ENCODE data around the gene TRIM17.

Gene TRIM17

GRCh38 chr1:228416217-228416933, at the start of gene TRIM17:
TSS of gene TRIM17 (minus strand) at chr1:228416861. CDS start at chr1:228415072, 1,789 bp downstream.
- peak; percentile 60 for DNase-seq (ENCODE audit: low read depth)

- no peak for DNase-seq (ENCODE audit: low read depth)
Observed at GRCh38 chr1:228465571-228466146, 49.0 kb upstream of the TRIM17 start.

DNA sequence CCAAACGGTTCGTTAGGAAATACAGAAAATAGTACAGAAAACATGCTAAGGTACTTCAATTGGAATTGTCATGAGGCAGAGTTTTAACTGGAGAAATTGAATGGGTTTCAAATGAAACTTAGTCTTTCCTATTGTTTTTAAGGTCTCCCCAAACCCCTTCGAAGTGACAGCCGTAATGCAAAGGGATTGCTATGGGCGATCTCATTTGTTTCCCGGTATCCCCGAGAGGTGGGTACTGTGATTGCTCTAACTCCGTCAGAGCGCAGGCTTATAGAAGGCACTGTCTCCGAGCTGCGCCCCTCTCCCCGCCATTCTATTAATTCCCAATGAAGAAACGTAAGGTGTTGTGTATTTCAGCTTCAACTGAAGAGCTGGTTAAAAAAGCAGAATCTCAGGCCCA, 48.5 kb upstream of the TRIM17 start:
- DNase-seq (ENCODE audit: low read depth) = no peak

DNA sequence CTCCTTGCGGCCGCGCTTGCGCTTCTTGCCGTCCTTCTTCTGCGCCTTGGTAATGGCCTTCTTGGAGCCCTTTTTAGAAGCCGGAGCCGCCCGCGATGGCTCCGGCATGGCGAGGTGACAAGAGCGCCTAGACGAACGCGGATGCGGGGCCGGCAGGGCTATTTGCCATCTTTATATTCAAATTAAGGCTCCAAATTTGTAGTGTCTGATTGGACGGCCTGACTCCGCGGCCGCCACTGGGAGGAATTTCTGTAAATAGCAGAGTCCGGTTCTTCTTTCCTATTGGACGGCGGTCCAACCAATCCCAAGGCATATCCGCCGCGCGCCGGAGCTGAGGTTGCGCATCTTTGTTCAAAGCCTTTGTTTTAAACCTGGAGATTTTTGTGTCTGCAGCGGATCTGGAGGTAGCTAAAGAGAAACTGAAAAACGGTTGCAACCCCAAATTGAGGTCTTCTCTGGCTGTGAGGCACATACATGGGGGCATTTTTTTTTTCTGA, 47.9 kb upstream of the TRIM17 start:
- DNase-seq (ENCODE audit: low read depth) = peak; percentile 77

DNA sequence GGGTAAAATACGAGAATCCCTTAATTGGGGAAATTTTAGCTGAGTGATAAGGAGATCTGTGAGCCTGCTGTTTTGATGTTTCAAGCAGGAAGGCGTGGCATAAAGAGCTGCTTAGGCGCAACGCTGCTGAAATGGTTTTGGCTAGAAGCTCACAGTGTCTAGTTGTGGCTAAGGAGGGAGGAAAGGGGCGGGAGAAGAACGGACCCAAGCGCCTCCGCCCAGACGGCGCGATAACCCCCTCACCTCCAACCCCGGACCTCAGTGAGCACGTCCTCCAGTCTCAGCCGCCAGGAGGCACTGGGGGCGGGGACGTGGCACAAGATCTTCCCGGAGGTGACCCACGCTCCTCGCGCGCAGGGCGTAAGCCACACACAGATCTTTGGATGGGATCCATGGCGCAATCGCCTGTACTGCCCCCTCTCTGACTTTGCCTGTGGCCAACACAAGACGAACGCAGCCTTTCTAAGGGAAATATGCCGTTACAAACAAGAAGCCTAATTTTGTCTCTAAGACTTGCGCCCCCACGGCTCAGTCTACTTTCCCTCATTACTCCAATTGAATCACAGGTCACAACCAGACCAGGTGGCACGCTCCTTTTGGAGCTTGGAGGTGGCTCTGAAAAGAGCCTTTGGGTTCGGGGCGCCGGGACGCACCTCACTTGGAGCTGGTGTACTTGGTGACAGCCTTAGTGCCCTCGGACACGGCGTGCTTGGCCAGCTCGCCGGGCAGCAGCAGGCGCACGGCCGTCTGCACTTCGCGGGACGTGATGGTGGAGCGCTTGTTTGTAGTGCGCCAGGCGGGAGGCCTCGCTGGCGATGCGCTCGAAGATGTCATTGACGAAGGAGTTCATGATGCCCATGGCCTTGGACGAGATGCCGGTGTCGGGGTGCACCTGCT, 47.1 kb upstream of the TRIM17 start:
- DNase-seq (ENCODE audit: low read depth) = peak; percentile 20

DNA sequence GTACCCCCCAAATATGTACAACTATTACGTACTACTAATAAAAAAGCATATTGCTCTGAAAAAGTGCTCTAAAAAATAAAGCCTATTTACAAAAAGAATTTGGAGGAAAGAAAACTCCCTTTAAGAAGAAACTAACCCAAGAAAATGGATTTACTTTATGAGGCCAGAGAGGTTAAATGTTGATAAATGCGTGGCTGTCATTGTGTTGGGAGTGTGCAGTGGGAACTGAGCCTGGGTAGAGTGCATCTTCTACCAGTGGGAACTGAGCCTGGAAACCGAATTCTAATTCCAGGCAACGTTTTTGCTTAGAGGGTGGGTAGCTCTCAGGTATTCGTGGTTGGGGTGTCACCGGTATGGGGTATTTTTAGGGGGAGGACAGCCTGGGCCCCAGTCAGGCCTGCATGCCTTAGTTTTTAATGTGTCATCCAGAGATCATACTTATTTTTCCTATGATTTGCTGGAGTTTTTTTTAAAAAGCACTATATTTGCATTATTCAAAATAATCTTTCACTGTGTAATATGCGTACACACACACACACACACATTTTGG, 46.4 kb upstream of the TRIM17 start:
- no peak for DNase-seq (ENCODE audit: low read depth)

- DNase-seq (ENCODE audit: low read depth) = no peak
Observed at GRCh38 chr1:228462560-228462959, 45.9 kb upstream of the TRIM17 start.

GRCh38 chr1:228460821-228461220, 44.2 kb upstream of the TRIM17 start:
- no peak for DNase-seq (ENCODE audit: low read depth)

DNA sequence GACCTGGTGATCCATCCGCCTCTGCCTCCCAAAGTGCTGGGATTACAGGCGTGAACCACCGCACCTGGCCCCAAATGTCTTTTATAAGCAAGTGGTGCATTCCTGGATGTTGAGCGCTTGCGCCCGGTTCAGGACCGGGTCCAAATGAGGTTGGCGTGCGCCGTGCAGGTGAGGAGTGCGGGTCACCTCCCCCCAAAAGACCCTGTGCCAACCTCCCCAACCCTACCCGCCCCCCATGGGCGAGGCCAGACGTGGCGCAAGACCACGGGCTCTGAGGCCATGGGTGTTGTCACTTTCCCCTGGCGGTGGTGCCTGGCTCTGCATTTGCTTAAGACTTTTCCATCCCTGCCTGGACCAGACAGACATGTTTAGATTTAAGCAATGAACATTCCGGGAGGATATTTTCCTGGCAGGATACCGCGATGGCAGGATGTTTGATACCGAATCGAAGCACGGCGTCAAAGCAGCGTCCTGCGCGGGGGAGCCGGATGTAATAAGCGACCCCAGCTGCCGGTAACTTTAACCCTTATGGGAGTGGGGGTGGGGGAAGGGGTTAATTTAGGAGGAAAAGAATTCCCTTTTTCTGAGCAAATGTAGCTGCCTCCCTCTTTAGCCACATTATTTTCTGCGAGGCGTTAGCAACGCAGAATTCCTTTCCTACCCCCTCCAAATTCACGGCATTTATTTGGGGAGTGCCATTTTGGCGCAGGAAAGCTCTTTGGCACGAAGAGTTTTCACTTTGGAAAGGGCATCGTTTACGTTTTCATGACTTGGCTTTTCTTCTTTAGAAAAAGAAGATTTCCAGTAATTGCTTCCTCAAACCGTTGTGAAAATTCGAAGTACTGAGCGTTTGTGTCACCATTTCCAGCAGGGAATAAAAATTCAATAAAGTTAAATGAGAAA, 42.7 kb upstream of the TRIM17 start:
- DNase-seq (ENCODE audit: low read depth) = peak; percentile 78

- peak; percentile 99 for DNase-seq (ENCODE audit: low read depth)
Observed at GRCh38 chr1:228457396-228458176, 40.9 kb upstream of the TRIM17 start.

DNA sequence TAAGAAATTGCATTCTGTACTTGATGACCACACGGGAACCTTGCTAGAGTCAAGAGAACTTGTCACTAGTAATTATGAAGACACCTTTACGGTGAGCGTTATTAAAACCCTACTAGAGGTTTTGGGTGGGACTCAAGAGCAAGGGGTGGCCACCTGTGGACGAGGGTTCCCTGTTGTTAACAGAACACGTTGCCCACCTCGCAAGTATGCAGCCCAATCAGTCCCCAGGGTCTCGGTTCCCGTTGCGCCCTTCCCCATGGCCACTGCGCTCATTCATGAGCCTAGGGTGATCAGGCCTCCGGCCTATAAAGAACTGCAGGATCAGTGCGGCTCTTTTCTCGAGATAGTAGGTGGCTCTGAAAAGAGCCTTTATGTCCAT, 40.3 kb upstream of the TRIM17 start:
- no peak for DNase-seq (ENCODE audit: low read depth)

DNA sequence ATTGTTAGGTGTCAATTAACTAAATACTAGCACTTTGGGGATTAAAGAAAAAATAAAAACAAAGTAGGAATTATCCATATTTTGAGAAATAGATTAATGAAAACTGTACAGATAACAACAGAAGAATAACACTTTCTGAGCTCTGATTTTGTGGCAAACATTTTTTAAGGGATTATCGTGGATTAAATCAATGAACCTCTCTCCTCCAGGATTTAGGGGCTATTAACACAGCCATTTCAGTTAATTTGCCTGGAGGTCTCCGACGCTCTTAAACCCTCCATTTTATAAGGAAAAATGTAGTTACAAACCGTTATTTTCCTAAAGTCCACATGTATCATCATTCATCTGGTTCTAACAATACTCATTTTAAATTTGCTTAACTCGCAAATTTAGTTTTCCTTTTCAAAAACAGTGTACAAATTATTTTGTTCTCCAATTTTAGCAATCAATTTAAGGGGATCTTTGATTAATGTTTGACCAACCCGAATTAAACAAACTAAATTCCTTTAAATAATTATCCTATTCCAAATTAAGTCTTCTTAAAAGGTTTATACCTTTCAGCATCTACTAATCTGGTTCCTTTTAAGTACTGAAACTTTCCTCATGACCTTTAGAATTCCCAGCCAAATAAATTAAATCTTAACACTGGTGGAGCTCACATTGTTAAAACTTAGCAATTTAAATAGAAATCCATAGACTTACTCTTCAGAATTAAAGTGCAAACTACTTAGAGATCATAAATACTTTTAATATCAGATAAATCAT, 39.8 kb upstream of the TRIM17 start:
- DNase-seq (ENCODE audit: low read depth) = no peak

DNA sequence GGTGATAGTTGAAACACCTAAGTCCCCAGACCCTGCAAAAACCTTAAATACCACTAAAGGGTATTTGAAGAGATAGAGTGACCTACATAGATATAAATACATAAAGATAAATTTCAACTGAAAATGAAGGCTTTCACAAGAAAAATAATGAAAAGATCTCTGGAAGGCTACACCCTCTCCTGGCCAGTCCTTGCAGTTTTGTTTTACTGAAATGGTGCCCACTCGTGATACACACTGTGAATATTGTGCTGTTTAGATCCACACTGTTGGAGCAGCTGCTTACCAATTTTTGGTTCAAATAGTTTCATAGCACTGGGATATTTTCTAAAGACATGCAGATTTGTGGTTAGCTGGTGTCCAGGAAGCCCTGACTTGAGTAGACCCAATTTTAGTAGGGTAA, 39.1 kb upstream of the TRIM17 start:
- peak; percentile 51 for DNase-seq (ENCODE audit: low read depth)

- DNase-seq (ENCODE audit: low read depth) = peak; percentile 66
Observed at GRCh38 chr1:228454238-228454637, 37.6 kb upstream of the TRIM17 start.

DNA sequence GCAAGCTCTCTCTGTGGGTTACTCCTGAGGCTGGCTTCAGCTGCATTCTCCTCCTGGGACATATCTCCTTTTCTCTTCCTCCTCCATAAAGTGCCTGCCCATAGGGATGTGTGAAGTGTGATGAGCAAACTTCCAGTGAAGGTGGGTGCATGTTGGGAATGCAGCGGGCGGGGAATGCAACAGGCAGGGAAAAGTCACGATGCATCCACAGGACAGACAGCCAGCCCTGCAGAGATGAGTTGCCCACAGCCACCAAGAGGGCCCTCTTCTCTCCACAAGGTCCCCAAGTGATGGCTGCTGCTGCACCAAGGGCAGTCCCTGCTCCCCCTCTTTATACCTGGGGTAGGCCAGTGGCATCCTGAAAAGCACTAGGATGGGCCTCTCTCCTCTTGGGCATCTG, 37.0 kb upstream of the TRIM17 start:
- no peak for DNase-seq (ENCODE audit: low read depth)

- no peak for DNase-seq (ENCODE audit: low read depth)
Observed at GRCh38 chr1:228453022-228453560, 36.4 kb upstream of the TRIM17 start.

GRCh38 chr1:228452194-228453021, 35.7 kb upstream of the TRIM17 start:
- peak; percentile 71 for DNase-seq (ENCODE audit: low read depth)

DNA sequence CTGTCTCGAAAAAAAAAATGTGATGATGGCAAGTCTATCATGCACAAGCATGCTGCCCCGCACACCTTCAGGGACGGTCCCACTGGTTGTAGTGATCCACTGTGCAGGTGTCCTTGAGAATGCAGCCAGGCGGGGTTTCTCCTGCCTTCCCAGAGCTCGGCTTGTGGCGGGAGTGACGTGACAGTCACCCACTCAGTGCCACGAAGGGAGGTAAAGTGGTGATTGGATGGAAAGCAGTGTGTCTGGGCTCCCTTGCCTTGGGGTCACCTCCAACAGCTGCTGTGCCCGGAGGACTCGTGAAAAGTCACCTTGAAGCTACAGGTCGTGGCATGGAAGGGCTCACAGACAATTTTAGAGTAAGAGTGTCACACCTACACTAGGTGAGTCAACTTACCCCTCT, 33.5 kb upstream of the TRIM17 start:
- no peak for DNase-seq (ENCODE audit: low read depth)

DNA sequence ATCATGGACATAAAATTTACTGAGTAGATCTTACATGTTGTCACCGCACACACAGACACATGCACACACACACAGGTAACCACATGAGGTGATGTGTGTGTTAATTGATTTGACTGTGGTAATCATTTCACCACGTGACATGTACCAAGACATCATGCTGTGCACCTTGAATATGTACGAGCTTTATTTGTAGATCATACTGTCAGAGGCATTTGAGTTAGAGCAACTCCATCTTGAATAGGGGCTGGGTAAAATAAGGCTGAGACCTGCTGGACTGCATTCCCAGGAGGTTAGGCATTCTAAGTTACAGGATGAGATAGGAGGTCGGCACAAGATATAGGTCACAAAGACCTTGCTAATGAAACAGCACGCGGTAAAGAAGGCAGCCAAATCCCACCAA, 31.7 kb upstream of the TRIM17 start:
- DNase-seq (ENCODE audit: low read depth) = no peak
